Body of pancreas (tissue), 4 donors: Measurements from ENCODE around the gene CPXM2.

Source experiments
- CTCF ChIP-seq, 7 experiments: fragments of 450-650 bp in 4 of 7; fragments of 200-600 bp in 3 of 7; sonication (generic) in 3 of 7; IDR thresholded peaks; one replicate each; pipeline ENCODE4 v1.5.1; 2016 to 2019; ENCODE audit warnings: antibody characterized with exemption in 7 of 7
- POLR2A ChIP-seq, 3 donors: fragments of 450-650 bp; IDR thresholded peaks; one replicate each; pipeline ENCODE4 v1.6.1; 2016; ENCODE audit warnings: antibody characterized with exemption in 3 of 3, mild to moderate bottlenecking in 2 of 3

GRCh38 chr10:123882681-123883445, 8.7 kb downstream of the CPXM2 start:
- no peak for TF ChIP-seq POLR2A (IDR thresholded peaks at IDR 0.05)
- TF ChIP-seq CTCF (IDR thresholded peaks at IDR 0.05), result no peak
